ENCODE measurements around the gene TFEB. TPM values are rescaled to one million over a fixed set of nuclear protein-coding genes. Genes with fewer than 3 reads are reported as not detected.

The TFEB gene
- total and polyA plus RNA-seq, 2 of the 8 experiments (the other 6 are each of a cell fraction or from before 2014, with no cell fraction given), result 2.3 to 6.7 TPM

DNA sequence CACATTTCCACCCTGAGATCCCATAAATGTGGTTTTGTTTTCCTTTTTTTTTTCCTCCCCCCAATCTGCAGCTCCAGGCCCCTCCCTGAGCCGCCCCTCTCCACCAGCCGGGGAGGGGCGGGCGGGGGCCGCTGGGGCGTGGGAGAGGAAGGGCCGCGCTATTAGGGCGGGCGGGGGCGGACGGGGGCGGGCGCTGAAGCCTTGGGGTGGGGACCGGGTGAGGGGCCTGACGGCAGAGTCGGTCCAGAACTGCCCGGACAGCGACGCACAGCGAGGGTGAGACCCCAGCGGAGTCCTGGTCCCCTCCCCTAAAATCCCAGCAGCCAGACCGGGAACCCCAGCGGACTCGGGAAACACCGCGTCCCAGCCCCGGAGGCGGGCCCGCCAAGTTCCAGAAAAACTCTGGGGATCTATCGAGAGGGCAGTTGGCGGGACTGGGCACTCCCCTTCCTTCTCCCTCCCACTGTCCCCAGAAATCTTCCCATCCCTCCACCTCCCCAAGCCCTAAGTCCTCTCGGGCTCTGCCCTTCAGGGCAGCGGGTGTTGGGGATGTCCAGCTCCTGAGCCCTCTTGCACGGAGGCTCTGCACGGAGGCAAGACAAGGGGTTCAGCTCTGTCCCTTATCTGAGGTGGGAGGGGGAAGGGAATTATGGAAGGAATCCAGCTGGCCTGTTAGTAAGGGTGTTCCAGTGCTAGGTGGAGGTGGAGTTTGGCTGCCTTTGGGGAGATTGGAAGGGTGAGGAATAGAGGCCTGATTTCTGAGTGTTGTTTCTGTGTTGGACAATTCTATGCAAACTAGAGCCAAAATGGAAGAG is 45.4 kb upstream of the TFEB start, which contains the start of gene PRICKLE4 (continued):
- TF ChIP-seq BCL11A (IDR thresholded peaks at IDR 0.05; ENCODE audit: low read depth in 2 of 2, low read length in 2 of 2) (no peak), CHD1 (IDR thresholded peaks at IDR 0.05; ENCODE audit: low read depth, low read length) (no peak), KDM4A (IDR thresholded peaks at IDR 0.05; ENCODE audit: low read depth, low read length, severe bottlenecking) (peak; percentile 95), EZH2 (IDR thresholded peaks at IDR 0.05; ENCODE audit: low read depth, low read length, severe bottlenecking) (no peak), RAD21 (IDR thresholded peaks at IDR 0.05 in 1 of 2, conservative IDR thresholded peaks at IDR 0.05 in 1 of 2; ENCODE audit: low read depth in 2 of 2, low read length in 2 of 2) (no peak), KDM1A (IDR thresholded peaks at IDR 0.05; ENCODE audit: borderline replicate concordance, low read length) (no peak), CHD2 (IDR thresholded peaks at IDR 0.05; ENCODE audit: low read length) (no peak), SIN3A (conservative IDR thresholded peaks at IDR 0.05 in 1 of 2, IDR thresholded peaks at IDR 0.05 in 1 of 2; ENCODE audit: low read depth in 1 of 2, low read length in 2 of 2) (peak in 1 of 2 experiments; percentile 22; a peak in 1 of 4 replicates)
- TF ChIP-seq, protein P1, sequence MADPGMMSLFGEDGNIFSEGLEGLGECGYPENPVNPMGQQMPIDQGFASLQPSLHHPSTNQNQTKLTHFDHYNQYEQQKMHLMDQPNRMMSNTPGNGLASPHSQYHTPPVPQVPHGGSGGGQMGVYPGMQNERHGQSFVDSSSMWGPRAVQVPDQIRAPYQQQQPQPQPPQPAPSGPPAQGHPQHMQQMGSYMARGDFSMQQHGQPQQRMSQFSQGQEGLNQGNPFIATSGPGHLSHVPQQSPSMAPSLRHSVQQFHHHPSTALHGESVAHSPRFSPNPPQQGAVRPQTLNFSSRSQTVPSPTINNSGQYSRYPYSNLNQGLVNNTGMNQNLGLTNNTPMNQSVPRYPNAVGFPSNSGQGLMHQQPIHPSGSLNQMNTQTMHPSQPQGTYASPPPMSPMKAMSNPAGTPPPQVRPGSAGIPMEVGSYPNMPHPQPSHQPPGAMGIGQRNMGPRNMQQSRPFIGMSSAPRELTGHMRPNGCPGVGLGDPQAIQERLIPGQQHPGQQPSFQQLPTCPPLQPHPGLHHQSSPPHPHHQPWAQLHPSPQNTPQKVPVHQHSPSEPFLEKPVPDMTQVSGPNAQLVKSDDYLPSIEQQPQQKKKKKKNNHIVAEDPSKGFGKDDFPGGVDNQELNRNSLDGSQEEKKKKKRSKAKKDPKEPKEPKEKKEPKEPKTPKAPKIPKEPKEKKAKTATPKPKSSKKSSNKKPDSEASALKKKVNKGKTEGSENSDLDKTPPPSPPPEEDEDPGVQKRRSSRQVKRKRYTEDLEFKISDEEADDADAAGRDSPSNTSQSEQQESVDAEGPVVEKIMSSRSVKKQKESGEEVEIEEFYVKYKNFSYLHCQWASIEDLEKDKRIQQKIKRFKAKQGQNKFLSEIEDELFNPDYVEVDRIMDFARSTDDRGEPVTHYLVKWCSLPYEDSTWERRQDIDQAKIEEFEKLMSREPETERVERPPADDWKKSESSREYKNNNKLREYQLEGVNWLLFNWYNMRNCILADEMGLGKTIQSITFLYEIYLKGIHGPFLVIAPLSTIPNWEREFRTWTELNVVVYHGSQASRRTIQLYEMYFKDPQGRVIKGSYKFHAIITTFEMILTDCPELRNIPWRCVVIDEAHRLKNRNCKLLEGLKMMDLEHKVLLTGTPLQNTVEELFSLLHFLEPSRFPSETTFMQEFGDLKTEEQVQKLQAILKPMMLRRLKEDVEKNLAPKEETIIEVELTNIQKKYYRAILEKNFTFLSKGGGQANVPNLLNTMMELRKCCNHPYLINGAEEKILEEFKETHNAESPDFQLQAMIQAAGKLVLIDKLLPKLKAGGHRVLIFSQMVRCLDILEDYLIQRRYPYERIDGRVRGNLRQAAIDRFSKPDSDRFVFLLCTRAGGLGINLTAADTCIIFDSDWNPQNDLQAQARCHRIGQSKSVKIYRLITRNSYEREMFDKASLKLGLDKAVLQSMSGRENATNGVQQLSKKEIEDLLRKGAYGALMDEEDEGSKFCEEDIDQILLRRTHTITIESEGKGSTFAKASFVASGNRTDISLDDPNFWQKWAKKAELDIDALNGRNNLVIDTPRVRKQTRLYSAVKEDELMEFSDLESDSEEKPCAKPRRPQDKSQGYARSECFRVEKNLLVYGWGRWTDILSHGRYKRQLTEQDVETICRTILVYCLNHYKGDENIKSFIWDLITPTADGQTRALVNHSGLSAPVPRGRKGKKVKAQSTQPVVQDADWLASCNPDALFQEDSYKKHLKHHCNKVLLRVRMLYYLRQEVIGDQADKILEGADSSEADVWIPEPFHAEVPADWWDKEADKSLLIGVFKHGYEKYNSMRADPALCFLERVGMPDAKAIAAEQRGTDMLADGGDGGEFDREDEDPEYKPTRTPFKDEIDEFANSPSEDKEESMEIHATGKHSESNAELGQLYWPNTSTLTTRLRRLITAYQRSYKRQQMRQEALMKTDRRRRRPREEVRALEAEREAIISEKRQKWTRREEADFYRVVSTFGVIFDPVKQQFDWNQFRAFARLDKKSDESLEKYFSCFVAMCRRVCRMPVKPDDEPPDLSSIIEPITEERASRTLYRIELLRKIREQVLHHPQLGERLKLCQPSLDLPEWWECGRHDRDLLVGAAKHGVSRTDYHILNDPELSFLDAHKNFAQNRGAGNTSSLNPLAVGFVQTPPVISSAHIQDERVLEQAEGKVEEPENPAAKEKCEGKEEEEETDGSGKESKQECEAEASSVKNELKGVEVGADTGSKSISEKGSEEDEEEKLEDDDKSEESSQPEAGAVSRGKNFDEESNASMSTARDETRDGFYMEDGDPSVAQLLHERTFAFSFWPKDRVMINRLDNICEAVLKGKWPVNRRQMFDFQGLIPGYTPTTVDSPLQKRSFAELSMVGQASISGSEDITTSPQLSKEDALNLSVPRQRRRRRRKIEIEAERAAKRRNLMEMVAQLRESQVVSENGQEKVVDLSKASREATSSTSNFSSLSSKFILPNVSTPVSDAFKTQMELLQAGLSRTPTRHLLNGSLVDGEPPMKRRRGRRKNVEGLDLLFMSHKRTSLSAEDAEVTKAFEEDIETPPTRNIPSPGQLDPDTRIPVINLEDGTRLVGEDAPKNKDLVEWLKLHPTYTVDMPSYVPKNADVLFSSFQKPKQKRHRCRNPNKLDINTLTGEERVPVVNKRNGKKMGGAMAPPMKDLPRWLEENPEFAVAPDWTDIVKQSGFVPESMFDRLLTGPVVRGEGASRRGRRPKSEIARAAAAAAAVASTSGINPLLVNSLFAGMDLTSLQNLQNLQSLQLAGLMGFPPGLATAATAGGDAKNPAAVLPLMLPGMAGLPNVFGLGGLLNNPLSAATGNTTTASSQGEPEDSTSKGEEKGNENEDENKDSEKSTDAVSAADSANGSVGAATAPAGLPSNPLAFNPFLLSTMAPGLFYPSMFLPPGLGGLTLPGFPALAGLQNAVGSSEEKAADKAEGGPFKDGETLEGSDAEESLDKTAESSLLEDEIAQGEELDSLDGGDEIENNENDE (IDR thresholded peaks at IDR 0.05; ENCODE audit: insufficient replicate concordance, low read length), result no peak
